Measurements from ENCODE around the gene ACSM3. TPM values are rescaled to one million over a fixed set of nuclear protein-coding genes. Genes with fewer than 3 reads are reported as not detected.
A peak's percentile ranks its signal among the peaks of the same experiment; 100 is the strongest.

Gene ACSM3
- total RNA-seq, 6 experiments from 2014 or later = 24.5 to 109 (median 57.9) TPM

DNA sequence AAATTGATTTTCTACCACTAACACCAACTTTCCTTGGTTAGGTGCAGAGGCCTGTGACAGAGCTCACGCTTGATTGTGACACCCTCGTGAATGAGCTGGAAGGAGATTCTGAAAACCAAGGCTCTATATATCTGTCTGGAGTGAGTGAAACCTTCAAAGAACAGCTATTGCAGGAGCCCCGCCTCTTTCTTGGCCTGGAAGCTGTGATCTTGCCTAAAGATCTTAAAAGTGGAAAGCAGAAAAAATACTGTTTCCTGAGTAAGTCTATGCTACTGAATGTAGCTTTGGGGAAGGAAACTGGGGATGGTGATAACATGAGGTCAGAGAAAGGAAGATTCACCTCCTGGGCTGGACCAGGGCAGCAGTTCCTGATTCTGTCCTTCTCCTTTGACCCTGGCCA lies 80.8 kb downstream of the ACSM3 start:
- Histone ChIP-seq H3K9me3 (no peaks in the 10 kb centered on the region), H3K36me3 (no peaks in the 10 kb centered on the region), H3K27me3 (no peaks in the 10 kb centered on the region), H3K27ac (no peak overlapping the region), H3K4me3 (no peak overlapping the region), H3K4me1 (no peaks in the 10 kb centered on the region)
- ATAC-seq = peak; percentile 30 to 66 (median 36)
- intact Hi-C loops (cut with DNase I) = no loop called here
- 47% methylated on average over 3 of the region's 3 CpGs for WGBS (ENCODE audit: insufficient coverage, low coverage, low lambda C conversion rate, missing lambda C conversion rate)
- no peak for DNase-seq
- TF ChIP-seq POLR2A (IDR thresholded peaks at IDR 0.05) = no peak
- TF ChIP-seq, protein P1, sequence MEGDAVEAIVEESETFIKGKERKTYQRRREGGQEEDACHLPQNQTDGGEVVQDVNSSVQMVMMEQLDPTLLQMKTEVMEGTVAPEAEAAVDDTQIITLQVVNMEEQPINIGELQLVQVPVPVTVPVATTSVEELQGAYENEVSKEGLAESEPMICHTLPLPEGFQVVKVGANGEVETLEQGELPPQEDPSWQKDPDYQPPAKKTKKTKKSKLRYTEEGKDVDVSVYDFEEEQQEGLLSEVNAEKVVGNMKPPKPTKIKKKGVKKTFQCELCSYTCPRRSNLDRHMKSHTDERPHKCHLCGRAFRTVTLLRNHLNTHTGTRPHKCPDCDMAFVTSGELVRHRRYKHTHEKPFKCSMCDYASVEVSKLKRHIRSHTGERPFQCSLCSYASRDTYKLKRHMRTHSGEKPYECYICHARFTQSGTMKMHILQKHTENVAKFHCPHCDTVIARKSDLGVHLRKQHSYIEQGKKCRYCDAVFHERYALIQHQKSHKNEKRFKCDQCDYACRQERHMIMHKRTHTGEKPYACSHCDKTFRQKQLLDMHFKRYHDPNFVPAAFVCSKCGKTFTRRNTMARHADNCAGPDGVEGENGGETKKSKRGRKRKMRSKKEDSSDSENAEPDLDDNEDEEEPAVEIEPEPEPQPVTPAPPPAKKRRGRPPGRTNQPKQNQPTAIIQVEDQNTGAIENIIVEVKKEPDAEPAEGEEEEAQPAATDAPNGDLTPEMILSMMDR (IDR thresholded peaks at IDR 0.05) = no peak

DNA sequence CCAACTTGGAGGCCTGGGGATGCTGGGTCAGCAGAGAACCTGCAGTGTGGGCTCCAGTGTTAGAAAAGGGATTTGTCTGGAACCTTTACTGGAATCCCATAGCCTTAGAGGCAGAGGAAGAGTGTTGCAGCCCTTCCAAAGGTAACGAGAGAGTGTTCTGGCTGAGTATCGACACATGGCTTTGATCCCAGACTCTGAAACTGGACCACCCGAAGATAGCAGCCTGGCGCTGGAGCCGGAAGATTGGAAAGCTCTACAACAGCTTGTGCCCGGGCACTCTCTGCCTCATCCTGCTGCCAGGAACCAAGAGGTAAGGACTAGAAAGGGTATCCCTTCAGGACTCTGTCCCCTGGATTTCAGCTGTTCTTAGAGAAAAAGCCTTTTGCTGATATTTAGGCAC lies 82.2 kb downstream of the ACSM3 start:
- no peaks in the 10 kb centered on the region for H3K27me3 ChIP-seq
- no peak overlapping the region for H3K4me3 ChIP-seq
- H3K9me3 ChIP-seq = no peaks in the 10 kb centered on the region
- intact Hi-C loops (cut with DNase I) = no loop called here
- H3K4me1 ChIP-seq = peaks cover 0 to 10% (median under 1%) of the 10 kb centered on the region in 4 donors
- no peaks in the 10 kb centered on the region for H3K36me3 ChIP-seq
- ATAC-seq (no peak), DNase-seq (no peak)
- no peak overlapping the region for H3K27ac ChIP-seq
- WGBS (ENCODE audit: insufficient coverage, low coverage, low lambda C conversion rate, missing lambda C conversion rate) = 100% methylated on average over 2 of the region's 6 CpGs
- TF ChIP-seq POLR2A (IDR thresholded peaks at IDR 0.05) = no peak
- TF ChIP-seq, protein P1 (IDR thresholded peaks at IDR 0.05) = no peak

DNA sequence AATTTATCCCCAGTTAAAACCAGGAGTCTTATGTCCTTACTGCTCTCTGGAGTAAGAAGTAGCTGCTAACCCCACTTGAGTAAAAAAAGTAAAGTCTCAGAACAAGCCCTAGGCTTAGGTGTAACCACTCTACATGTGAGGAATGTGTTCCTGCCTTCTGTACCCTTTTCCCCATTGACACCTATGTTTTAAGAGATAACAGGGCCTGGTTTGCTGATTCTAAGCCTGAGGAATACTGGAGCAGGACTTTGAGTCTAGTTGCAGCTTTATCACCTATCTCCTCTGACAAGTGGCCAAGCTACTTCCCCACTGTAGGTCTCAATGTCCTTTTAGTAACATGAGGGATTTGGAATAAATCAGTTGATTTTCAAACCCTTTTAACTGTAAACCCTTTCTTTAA lies 82.7 kb downstream of the ACSM3 start:
- no peaks in the 10 kb centered on the region for H3K9me3 ChIP-seq
- DNase-seq = no peak
- intact Hi-C loops (cut with DNase I) = no loop called here
- no peak for TF ChIP-seq POLR2A (IDR thresholded peaks at IDR 0.05)
- TF ChIP-seq, protein P1 (IDR thresholded peaks at IDR 0.05) = no peak
- no peak overlapping the region for H3K4me3 ChIP-seq
- no peaks in the 10 kb centered on the region for H3K27me3 ChIP-seq
- H3K27ac ChIP-seq = no peak overlapping the region
- no peaks in the 10 kb centered on the region for H3K36me3 ChIP-seq
- H3K4me1 ChIP-seq = peaks cover 0 to 16% (median 3%) of the 10 kb centered on the region in 4 donors
- no peak for ATAC-seq

Small RNA genes lying within 50 kb of the gene (small RNA-seq; reads per million reads assigned to genes)
- gene RF00618 (0 reads per million in 2 experiments), gene RNU6-944P (0 to 0.10 reads per million in 2 experiments)

Other genes starting within 250 kb of the ACSM3 start
- 100 to 1,000 TPM; 192 to 603 (median 408) TPM for gene ACSM2B, start 187.6 kb upstream of the ACSM3 start, total RNA-seq
- gene ACSM1, start 66.3 kb upstream of the ACSM3 start, total RNA-seq = 10 to 100 TPM in 1 of 6 experiments, 1 to 10 TPM in 4, under 1 TPM in 1; 0.90 to 11.1 (median 1.6) TPM
- gene THUMPD1, start 22.2 kb upstream of the ACSM3 start, total RNA-seq = 10 to 100 TPM; 13.5 to 26.4 (median 16.5) TPM
- 10 to 100 TPM in 5 of 6 experiments, 1 to 10 TPM in 1; 9.8 to 15.9 (median 14.8) TPM for gene ERI2, start 42.5 kb downstream of the ACSM3 start, total RNA-seq
- 1 to 10 TPM; 1.1 to 2.9 (median 2.4) TPM for gene REXO5, start 42.5 kb downstream of the ACSM3 start, total RNA-seq
- 10 to 100 TPM; 10.3 to 15.1 (median 13.8) TPM for gene DCUN1D3, start 136.3 kb downstream of the ACSM3 start, total RNA-seq
- gene LYRM1, start 136.8 kb downstream of the ACSM3 start, total RNA-seq = 100 to 1,000 TPM in 1 of 6 experiments, 10 to 100 TPM in 5; 32.4 to 102 (median 37.9) TPM

Measured in right lobe of liver (tissue), 6 donors.